GM12878 (cell line): Measurements from ENCODE around the gene SRSF3. TPM values are rescaled to one million over a fixed set of nuclear protein-coding genes. Genes with fewer than 3 reads are reported as not detected.

Source experiments
- BCLAF1 ChIP-seq: fragments of 450-650 bp; IDR thresholded peaks from 2 replicates; pipeline ENCODE4 v1.6.1; 2017; ENCODE audit warnings: antibody characterized with exemption, mild to moderate bottlenecking, moderate library complexity
- CBFB ChIP-seq: IDR thresholded peaks from 2 replicates; pipeline ENCODE4 v1.6.1; 2016; ENCODE audit warnings: antibody characterized with exemption, low read depth
- CEBPB ChIP-seq, 2 experiments: fragments of 150-350 bp in 1 of 2; IDR thresholded peaks; 2 replicates each; pipeline ENCODE4 v1.6.1; 2012 to 2014; ENCODE audit warnings: low read depth in 2 of 2, low read length in 2 of 2, borderline replicate concordance in 1 of 2, inconsistent platforms in 1 of 2
- EED ChIP-seq: sonication (generic); IDR thresholded peaks from 2 replicates; pipeline ENCODE4 v1.6.1; 2016; ENCODE audit warnings: antibody characterized with exemption, low read depth
- PAX5 ChIP-seq: IDR thresholded peaks from 2 replicates; pipeline ENCODE4 v1.6.1; 2011; ENCODE audit warnings: low read depth, low read length, borderline replicate concordance
- POLR2AphosphoS2 ChIP-seq: IDR thresholded peaks from 2 replicates; pipeline ENCODE4 v1.6.1; 2011; ENCODE audit warnings: low read depth, mild to moderate bottlenecking, low read length, improper control_type of control experiment, moderate library complexity
- SMAD5 ChIP-seq: IDR thresholded peaks from 2 replicates; pipeline ENCODE4 v1.6.1; 2016; ENCODE audit warnings: antibody characterized with exemption, low read depth
- TBL1XR1 ChIP-seq: IDR thresholded peaks from 2 replicates; pipeline ENCODE4 v1.6.1; 2012; ENCODE audit warnings: low read depth, low read length, improper control_type of control experiment
- WRNIP1 ChIP-seq: IDR thresholded peaks from 2 replicates; pipeline ENCODE4 v1.6.1; 2011; ENCODE audit warnings: low read depth, low read length, improper control_type of control experiment, borderline replicate concordance
- ZBTB11 ChIP-seq: fragments of 450-650 bp; formaldehyde crosslinking; IDR thresholded peaks from 2 replicates; pipeline ENCODE4 v1.5.0; 2022; ENCODE audit warnings: mild to moderate bottlenecking, missing genetic modification characterization
- ZSCAN29 ChIP-seq: fragments of 450-650 bp; IDR thresholded peaks from 2 replicates; pipeline ENCODE4 v1.6.1; 2017; ENCODE audit warnings: mild to moderate bottlenecking, moderate library complexity
- polyA plus RNA-seq, 11 experiments: library from polyadenylated mRNA; depleted of rRNA in 4 of 11; unstranded in 6 of 11; stranded (reverse) in 5 of 11; fragments of >200 nt; fragmentation: Nextera tagmentation in 4 of 11; fragmentation: Illumina TruSeq in 1 of 11; extraction: Ambion mirVana in 4 of 11; extraction: Trizol in 1 of 11; gene quantifications; 1 replicate in 1 of 11; 2 replicates in 10 of 11; pipeline versions ENCODE4 v1.2.1 to v1.2.3, GENCODE V29; 2011 to 2016; ENCODE audit warnings: inconsistent platforms in 2 of 11, missing spikeins in 2 of 11, low read depth in 1 of 11
- total RNA-seq, 4 experiments: library from RNA; depleted of rRNA in 3 of 4; stranded (reverse); fragments of >200 nt in 3 of 4; fragmentation: Illumina TruSeq in 1 of 4; extraction: Trizol in 1 of 4; gene quantifications; 2 replicates each; pipeline versions ENCODE4 v1.2.1 to v1.2.3, GENCODE V29; 2013 to 2021
- TF ChIP-seq, protein P1 (sequence below), 3 experiments: IDR thresholded peaks in 2 of 3; conservative IDR thresholded peaks in 1 of 3; 2 replicates each; pipeline ENCODE4 v1.5.1; 2011; ENCODE audit warnings: low read depth in 3 of 3, low read length in 3 of 3, mild to moderate bottlenecking in 3 of 3, control low read depth in 2 of 3, moderate library complexity in 2 of 3, inconsistent platforms in 1 of 3, mixed read lengths in 1 of 3; ENCODE audit not compliant: control insufficient read depth in 2 of 3, insufficient read depth in 1 of 3; ENCODE audit errors: extremely low read depth in 1 of 3
- TF ChIP-seq, protein P2 (sequence below): IDR thresholded peaks from 2 replicates; pipeline ENCODE4 v1.6.1; 2011; ENCODE audit warnings: borderline replicate concordance, low read depth, mild to moderate bottlenecking, moderate library complexity, low read length; ENCODE audit not compliant: insufficient read depth, poor library complexity, severe bottlenecking
- TF ChIP-seq, protein P3 (sequence below): fragments of 450-650 bp; IDR thresholded peaks from 2 replicates; pipeline ENCODE4 v1.6.1; 2016; ENCODE audit warnings: mild to moderate bottlenecking, moderate library complexity, borderline replicate concordance

SRSF3 gene
- total and polyA plus RNA-seq, 10 of the 15 experiments (the other 5 are each of a cell fraction or from before 2014, with no cell fraction given), result 195 to 1,377 (median 493) TPM

DNA sequence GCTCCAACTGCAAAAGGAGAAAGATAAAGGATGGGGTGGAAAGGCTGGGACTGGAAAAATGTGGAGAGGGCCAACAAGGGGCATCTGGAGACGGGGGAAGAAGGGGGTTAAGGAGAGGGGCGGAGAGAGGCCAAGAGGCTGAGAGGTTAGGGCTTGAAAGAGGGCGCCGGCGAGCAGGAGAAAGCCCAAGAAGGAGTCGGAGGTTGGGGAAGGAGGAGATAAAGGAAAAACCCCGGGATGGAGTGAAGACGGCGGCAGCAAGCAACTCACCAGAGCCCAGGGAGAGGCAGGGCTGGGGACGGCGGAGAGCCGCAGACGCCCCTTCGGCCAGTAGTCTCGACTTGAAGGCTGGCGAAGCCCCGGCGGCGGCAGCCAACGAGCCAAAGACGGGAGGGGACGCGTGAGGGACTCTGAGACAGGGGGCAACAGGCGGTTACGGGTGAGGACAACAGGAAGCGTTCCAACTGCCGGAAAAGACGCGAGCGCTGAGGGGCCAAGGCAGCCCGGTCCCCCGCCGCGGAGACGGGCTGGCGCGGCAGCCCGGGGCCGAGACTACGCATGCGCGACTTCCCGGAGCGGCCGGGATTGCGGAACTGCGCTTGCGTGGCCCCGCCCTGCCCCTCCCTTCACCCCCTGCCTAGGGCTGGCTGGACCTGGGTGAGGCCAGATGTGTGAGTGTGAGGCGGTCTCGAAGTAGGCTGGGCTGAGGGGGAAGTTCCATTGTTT lies 47.1 kb upstream of the SRSF3 start, which contains the start of gene STK38 (continued):
- TF ChIP-seq BCLAF1 (no peak), ZBTB11 (CRISPR knock-in tag) (no peak), ZSCAN29 (no peak), PAX5 (no peak), TBL1XR1 (no peak), EED (no peak), WRNIP1 (no peak), CBFB (no peak), POLR2AphosphoS2 (0 out of 2 replicates have a peak, but pooled peaks have one; percentile 48), SMAD5 (peak; percentile 56; the same call in 1 of the 2 replicates), CEBPB (IDR thresholded peaks at IDR 0.05; ENCODE audit: borderline replicate concordance in 1 of 2, low read depth in 2 of 2, low read length in 2 of 2) (no peak)
- TF ChIP-seq, protein P1, sequence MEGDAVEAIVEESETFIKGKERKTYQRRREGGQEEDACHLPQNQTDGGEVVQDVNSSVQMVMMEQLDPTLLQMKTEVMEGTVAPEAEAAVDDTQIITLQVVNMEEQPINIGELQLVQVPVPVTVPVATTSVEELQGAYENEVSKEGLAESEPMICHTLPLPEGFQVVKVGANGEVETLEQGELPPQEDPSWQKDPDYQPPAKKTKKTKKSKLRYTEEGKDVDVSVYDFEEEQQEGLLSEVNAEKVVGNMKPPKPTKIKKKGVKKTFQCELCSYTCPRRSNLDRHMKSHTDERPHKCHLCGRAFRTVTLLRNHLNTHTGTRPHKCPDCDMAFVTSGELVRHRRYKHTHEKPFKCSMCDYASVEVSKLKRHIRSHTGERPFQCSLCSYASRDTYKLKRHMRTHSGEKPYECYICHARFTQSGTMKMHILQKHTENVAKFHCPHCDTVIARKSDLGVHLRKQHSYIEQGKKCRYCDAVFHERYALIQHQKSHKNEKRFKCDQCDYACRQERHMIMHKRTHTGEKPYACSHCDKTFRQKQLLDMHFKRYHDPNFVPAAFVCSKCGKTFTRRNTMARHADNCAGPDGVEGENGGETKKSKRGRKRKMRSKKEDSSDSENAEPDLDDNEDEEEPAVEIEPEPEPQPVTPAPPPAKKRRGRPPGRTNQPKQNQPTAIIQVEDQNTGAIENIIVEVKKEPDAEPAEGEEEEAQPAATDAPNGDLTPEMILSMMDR (IDR thresholded peaks at IDR 0.05 in 2 of 3, conservative IDR thresholded peaks at IDR 0.05 in 1 of 3; ENCODE audit: control insufficient read depth in 2 of 3, extremely low read depth in 1 of 3, insufficient read depth in 1 of 3, low read depth in 3 of 3, low read length in 3 of 3), result peak; percentile 10 to 39 (median 35); a peak in 3 of 6 replicates
- TF ChIP-seq, protein P2, sequence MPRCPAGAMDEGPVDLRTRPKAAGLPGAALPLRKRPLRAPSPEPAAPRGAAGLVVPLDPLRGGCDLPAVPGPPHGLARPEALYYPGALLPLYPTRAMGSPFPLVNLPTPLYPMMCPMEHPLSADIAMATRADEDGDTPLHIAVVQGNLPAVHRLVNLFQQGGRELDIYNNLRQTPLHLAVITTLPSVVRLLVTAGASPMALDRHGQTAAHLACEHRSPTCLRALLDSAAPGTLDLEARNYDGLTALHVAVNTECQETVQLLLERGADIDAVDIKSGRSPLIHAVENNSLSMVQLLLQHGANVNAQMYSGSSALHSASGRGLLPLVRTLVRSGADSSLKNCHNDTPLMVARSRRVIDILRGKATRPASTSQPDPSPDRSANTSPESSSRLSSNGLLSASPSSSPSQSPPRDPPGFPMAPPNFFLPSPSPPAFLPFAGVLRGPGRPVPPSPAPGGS, result no peak
- TF ChIP-seq, protein P3, sequence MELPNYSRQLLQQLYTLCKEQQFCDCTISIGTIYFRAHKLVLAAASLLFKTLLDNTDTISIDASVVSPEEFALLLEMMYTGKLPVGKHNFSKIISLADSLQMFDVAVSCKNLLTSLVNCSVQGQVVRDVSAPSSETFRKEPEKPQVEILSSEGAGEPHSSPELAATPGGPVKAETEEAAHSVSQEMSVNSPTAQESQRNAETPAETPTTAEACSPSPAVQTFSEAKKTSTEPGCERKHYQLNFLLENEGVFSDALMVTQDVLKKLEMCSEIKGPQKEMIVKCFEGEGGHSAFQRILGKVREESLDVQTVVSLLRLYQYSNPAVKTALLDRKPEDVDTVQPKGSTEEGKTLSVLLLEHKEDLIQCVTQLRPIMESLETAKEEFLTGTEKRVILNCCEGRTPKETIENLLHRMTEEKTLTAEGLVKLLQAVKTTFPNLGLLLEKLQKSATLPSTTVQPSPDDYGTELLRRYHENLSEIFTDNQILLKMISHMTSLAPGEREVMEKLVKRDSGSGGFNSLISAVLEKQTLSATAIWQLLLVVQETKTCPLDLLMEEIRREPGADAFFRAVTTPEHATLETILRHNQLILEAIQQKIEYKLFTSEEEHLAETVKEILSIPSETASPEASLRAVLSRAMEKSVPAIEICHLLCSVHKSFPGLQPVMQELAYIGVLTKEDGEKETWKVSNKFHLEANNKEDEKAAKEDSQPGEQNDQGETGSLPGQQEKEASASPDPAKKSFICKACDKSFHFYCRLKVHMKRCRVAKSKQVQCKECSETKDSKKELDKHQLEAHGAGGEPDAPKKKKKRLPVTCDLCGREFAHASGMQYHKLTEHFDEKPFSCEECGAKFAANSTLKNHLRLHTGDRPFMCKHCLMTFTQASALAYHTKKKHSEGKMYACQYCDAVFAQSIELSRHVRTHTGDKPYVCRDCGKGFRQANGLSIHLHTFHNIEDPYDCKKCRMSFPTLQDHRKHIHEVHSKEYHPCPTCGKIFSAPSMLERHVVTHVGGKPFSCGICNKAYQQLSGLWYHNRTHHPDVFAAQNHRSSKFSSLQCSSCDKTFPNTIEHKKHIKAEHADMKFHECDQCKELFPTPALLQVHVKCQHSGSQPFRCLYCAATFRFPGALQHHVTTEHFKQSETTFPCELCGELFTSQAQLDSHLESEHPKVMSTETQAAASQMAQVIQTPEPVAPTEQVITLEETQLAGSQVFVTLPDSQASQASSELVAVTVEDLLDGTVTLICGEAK, result no peak
